GM12878 (cell line): ENCODE results near the gene SIN3B. TPM values are rescaled to one million over a fixed set of nuclear protein-coding genes. Genes with fewer than 3 reads are reported as not detected.
A peak's percentile ranks its signal among the peaks of the same experiment; 100 is the strongest.

ENCODE experiments used
- ATAC-seq: fragments of 200-7000 bp; cut with Tn5 transposase; 3 replicates; pipeline ENCODE4 v1.9.1; 2020; ENCODE audit warnings: mild to moderate bottlenecking, moderate library complexity
- BruUV-seq: library from RNA; stranded (reverse); fragments of 400-500 nt; replicated peaks from 2 replicates; lab custom pipeline; 2021; lab: Mats Ljungman, UMichigan
- CTCF ChIA-PET: fragments of 300-600 bp; sonication (Branson Sonifier 250); formaldehyde crosslinking; extraction: SDS; loops from one replicate; lab custom pipeline; 2021; ENCODE audit warnings: inconsistent platforms; lab: Yijun Ruan, JAX
- POLR2A ChIA-PET: fragments of 350-600 bp; formaldehyde crosslinking; extraction: SDS; loops from one replicate; lab custom pipeline; 2021; ENCODE audit warnings: inconsistent platforms; lab: Charles Lee
- RAD21 ChIA-PET: fragments of 300-600 bp; sonication (Branson Sonifier 250); formaldehyde crosslinking; loops from one replicate; lab custom pipeline; 2023; ENCODE audit warnings: antibody characterized with exemption; ENCODE audit not compliant: unreplicated experiment; lab: Charles Lee
- SMC1A ChIA-PET: fragments of 300-600 bp; sonication (Branson Sonifier 250); formaldehyde crosslinking; loops from one replicate; lab custom pipeline; 2023; ENCODE audit not compliant: unreplicated experiment, uncharacterized antibody; lab: Charles Lee
- DNase-seq: peaks from one replicate; pipeline ENCODE4 v3.0.0-alpha.2; 2011; ENCODE audit warnings: low read depth, low spot score
- FAIRE-seq: peaks from 3 replicates; lab custom pipeline; 2011; peaks lifted over from hg19 to GRCh38; lab: Jason Lieb, UNC
- H2AFZ ChIP-seq: 2 replicates; pipeline ENCODE4 v1.6.0; 2011; ENCODE audit warnings: low read depth, low read length, control low read depth; ENCODE audit not compliant: control insufficient read depth
- H3K27ac ChIP-seq: 2 replicates; pipeline ENCODE4 v1.5.1; 2011; ENCODE audit warnings: control low read depth; ENCODE audit not compliant: control insufficient read depth, insufficient read depth
- H3K27me3 ChIP-seq, 2 experiments: replicated peaks in 1 of 2; 2 replicates each; pipeline versions ENCODE4 v1.6.0 to v1.6.1; 2011; ENCODE audit warnings: low read length in 1 of 2; ENCODE audit not compliant: control insufficient read depth in 2 of 2, insufficient read depth in 2 of 2
- H3K36me3 ChIP-seq, 2 experiments: 2 replicates each; pipeline ENCODE4 v1.5.1; 2011; ENCODE audit warnings: low read length in 1 of 2; ENCODE audit not compliant: control insufficient read depth in 2 of 2, insufficient read depth in 2 of 2
- H3K4me1 ChIP-seq: 2 replicates; pipeline ENCODE4 v1.6.1; 2011; ENCODE audit warnings: mild to moderate bottlenecking, low read length, moderate library complexity, mixed read lengths; ENCODE audit not compliant: control insufficient read depth, insufficient read depth
- H3K4me2 ChIP-seq: 2 replicates; pipeline ENCODE4 v1.6.0; 2011; ENCODE audit warnings: control low read depth; ENCODE audit not compliant: control insufficient read depth, insufficient read depth
- H3K4me3 ChIP-seq: fragments of 200-600 bp; sonication (generic); 2 replicates; pipeline ENCODE4 v1.5.1; 2016
- H3K79me2 ChIP-seq: 2 replicates; pipeline ENCODE4 v1.6.0; 2011; ENCODE audit warnings: low read length; ENCODE audit not compliant: control insufficient read depth, insufficient read depth
- H3K9ac ChIP-seq: 2 replicates; pipeline ENCODE4 v1.8.0; 2011; ENCODE audit warnings: low read length, control low read depth, mixed read lengths; ENCODE audit not compliant: control insufficient read depth, insufficient read depth
- H3K9me3 ChIP-seq: replicated peaks from 3 replicates; pipeline ENCODE4 v1.5.1; 2011; ENCODE audit warnings: mild to moderate bottlenecking, low read length; ENCODE audit not compliant: control insufficient read depth, insufficient read depth
- H4K20me1 ChIP-seq: 2 replicates; pipeline ENCODE4 v1.6.0; 2011; ENCODE audit not compliant: control insufficient read depth, insufficient read depth
- CHD1 ChIP-seq: IDR thresholded peaks from 2 replicates; pipeline ENCODE4 v1.6.1; 2012; ENCODE audit warnings: low read depth, low read length, improper control_type of control experiment
- DPF2 ChIP-seq: fragments of 450-650 bp; IDR thresholded peaks from 2 replicates; pipeline ENCODE4 v1.6.1; 2017; ENCODE audit warnings: mild to moderate bottlenecking
- KLF5 ChIP-seq: fragments of 450-650 bp; IDR thresholded peaks from 2 replicates; pipeline ENCODE4 v1.6.1; 2014; ENCODE audit warnings: mild to moderate bottlenecking; ENCODE audit not compliant: partially characterized antibody
- MEF2A ChIP-seq: IDR thresholded peaks from 2 replicates; pipeline ENCODE4 v1.6.1; 2011; ENCODE audit warnings: low read depth, mild to moderate bottlenecking, low read length, moderate library complexity; ENCODE audit not compliant: insufficient read depth
- SMAD5 ChIP-seq: IDR thresholded peaks from 2 replicates; pipeline ENCODE4 v1.6.1; 2016; ENCODE audit warnings: antibody characterized with exemption, low read depth
- ZBTB40 ChIP-seq: fragments of 450-650 bp; IDR thresholded peaks from 2 replicates; pipeline ENCODE4 v1.6.1; 2016; ENCODE audit warnings: mild to moderate bottlenecking, moderate library complexity, borderline replicate concordance
- WGBS: methylation state at CpG from one replicate; pipeline ENCODE4 v1.1.6; 2016; ENCODE audit warnings: low lambda C conversion rate; ENCODE audit not compliant: insufficient replicate concordance, insufficient coverage; ENCODE audit errors: missing lambda C conversion rate; 5-methylcytosine and 5-hydroxymethylcytosine counted together
- in situ Hi-C: fragments of 300-500 bp; cut with MboI; formaldehyde crosslinking; loops from 9 replicates; pipeline ENCODE4 v1.14.3; 2018; ENCODE audit warnings: mixed read lengths
- intact Hi-C: fragments of 100-400 bp; cut with micrococcal nuclease; formaldehyde crosslinking; loops from one replicate; pipeline ENCODE4 v1.14.2; 2022; ENCODE audit not compliant: unreplicated experiment
- polyA plus RNA-seq, 11 experiments: library from polyadenylated mRNA; depleted of rRNA in 4 of 11; unstranded in 6 of 11; stranded (reverse) in 5 of 11; fragments of >200 nt; fragmentation: Nextera tagmentation in 4 of 11; fragmentation: Illumina TruSeq in 1 of 11; extraction: Ambion mirVana in 4 of 11; extraction: Trizol in 1 of 11; gene quantifications; 1 replicate in 1 of 11; 2 replicates in 10 of 11; pipeline versions ENCODE4 v1.2.1 to v1.2.3, GENCODE V29; 2011 to 2016; ENCODE audit warnings: inconsistent platforms in 2 of 11, missing spikeins in 2 of 11, low read depth in 1 of 11
- total RNA-seq, 4 experiments: library from RNA; depleted of rRNA in 3 of 4; stranded (reverse); fragments of >200 nt in 3 of 4; fragmentation: Illumina TruSeq in 1 of 4; extraction: Trizol in 1 of 4; gene quantifications; 2 replicates each; pipeline versions ENCODE4 v1.2.1 to v1.2.3, GENCODE V29; 2013 to 2021

SIN3B gene
- total and polyA plus RNA-seq, 10 of the 15 experiments (the other 5 are each of a cell fraction or from before 2014, with no cell fraction given) = 0.68 to 34.5 (median 15.8) TPM

GRCh38 chr19:16849168-16849567 lies 20.0 kb downstream of the SIN3B start:
- WGBS = 96% methylated on average over 1 of the region's 1 CpG
- CTCF ChIA-PET = interaction anchor here (0.6 to 1.3 kb wide), 4 partner anchors 9 to 22 kb away, joined by 3 to 4 read pairs (median 4); no protein-coding TSS in a partner anchor

More at GRCh38 chr19:16849168-16849567, 20.0 kb downstream of the SIN3B start:
- intact Hi-C loops (no loop called here), in situ Hi-C loops (no loop called here)
- ChIA-PET SMC1A (no interaction called here), POLR2A (no interaction called here), RAD21 (no interaction called here)
- no peak for DNase-seq
- BruUV-seq = no TSS peak
- Histone ChIP-seq H3K4me1 (no peaks in the 10 kb centered on the region), H3K27ac (no peak overlapping the region), H3K4me2 (no peak overlapping the region), H3K9ac (no peak overlapping the region), H3K79me2 (no peaks in the 10 kb centered on the region), H3K9me3 (no peaks in the 10 kb centered on the region), H3K36me3 (peaks cover 21 to 30% of the 10 kb centered on the region in 2 experiments; a peak in 3 of 4 replicates), H2AFZ (no peak overlapping the region), H3K27me3 (no peaks in the 10 kb centered on the region), H4K20me1 (no peaks in the 10 kb centered on the region), H3K4me3 (no peak overlapping the region)
- TF ChIP-seq DPF2 (no peak), SMAD5 (no peak), ZBTB40 (peak; percentile 49), CHD1 (no peak), KLF5 (no peak), MEF2A (no peak)
- FAIRE-seq = no peak
- no peak for ATAC-seq
